Mammary epithelial cell (primary cell): ENCODE results near the gene ADAM10.

Source experiments
- CTCF ChIP-seq, 2 donors: IDR thresholded peaks in 1 of 2; conservative IDR thresholded peaks in 1 of 2; 2 replicates each; pipeline ENCODE4 v1.5.1; 2011 to 2012; ENCODE audit warnings: inconsistent platforms in 2 of 2, low read length in 2 of 2, mild to moderate bottlenecking in 2 of 2, control low read depth in 1 of 2, low read depth in 1 of 2; ENCODE audit not compliant: insufficient read depth in 1 of 2; ENCODE audit errors: extremely low read depth in 1 of 2
- EZH2 ChIP-seq: IDR thresholded peaks from 2 replicates; pipeline ENCODE4 v1.6.1; 2012; ENCODE audit warnings: low read length, inconsistent platforms, borderline replicate concordance

GRCh38 chr15:58583171-58583908, 166.2 kb downstream of the ADAM10 start:
- TF ChIP-seq CTCF (conservative IDR thresholded peaks at IDR 0.05 in 1 of 2, IDR thresholded peaks at IDR 0.05 in 1 of 2; ENCODE audit: extremely low read depth in 1 of 2, insufficient read depth in 1 of 2, low read depth in 1 of 2, low read length in 2 of 2) (no peak), EZH2 (no peak)
